GM12865 (cell line): ENCODE results near the gene PPM1G.

Source experiments
- DNase-seq: peaks from one replicate; pipeline ENCODE4 v3.0.0; 2010; ENCODE audit warnings: low read depth
- H3K4me3 ChIP-seq: 2 replicates; pipeline ENCODE4 v1.5.1; 2011; ENCODE audit warnings: mild to moderate bottlenecking, low read depth, low read length, control low read depth
- CTCF ChIP-seq: IDR thresholded peaks from 2 replicates; pipeline ENCODE4 v1.5.1; 2011; ENCODE audit warnings: low read length, control low read depth, low read depth, inconsistent platforms; ENCODE audit not compliant: insufficient read depth; ENCODE audit errors: missing control alignments

PPM1G gene

DNA sequence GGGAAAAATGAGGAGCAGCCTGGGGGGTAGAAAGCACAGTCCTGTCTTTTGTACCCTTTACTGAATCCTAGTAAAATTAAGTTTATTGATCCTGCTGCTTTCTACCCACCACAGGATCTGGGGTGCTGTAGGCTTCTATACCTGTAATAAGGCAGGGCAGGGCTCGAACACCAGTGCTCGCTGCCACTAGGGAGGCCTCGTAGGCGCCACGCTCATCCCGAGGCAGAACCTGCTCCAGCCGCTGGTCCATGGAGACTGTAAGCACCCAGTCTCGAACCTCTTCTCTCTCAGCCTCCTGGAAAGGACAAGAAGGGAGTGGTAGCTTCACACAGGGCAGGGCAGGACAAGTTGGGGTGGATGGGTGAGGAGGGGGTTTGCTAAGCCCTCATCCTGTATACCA, 35.8 kb upstream of the PPM1G start:
- no peak for TF ChIP-seq CTCF
- DNase-seq, result no peak
- H3K4me3 ChIP-seq, result no peak overlapping the region

- DNase-seq, result no peak
- no peak for TF ChIP-seq CTCF
- no peak overlapping the region for H3K4me3 ChIP-seq
Observed at GRCh38 chr2:27442920-27443282, 33.5 kb upstream of the PPM1G start.

- TF ChIP-seq CTCF, result peak; percentile 7
- H3K4me3 ChIP-seq, result no peak within 1 kb of the TSS
- DNase-seq, result peak; percentile 28
Observed at GRCh38 chr2:27441958-27442919, 32.8 kb upstream of the PPM1G start, which contains the start of gene KRTCAP3. Gene KRTCAP3, plus strand, starts transcription at chr2:27442381. Its CDS starts 32 bp downstream, at chr2:27442413.

GRCh38 chr2:27441226-27441926, 32.0 kb upstream of the PPM1G start:
- no peak for TF ChIP-seq CTCF
- H3K4me3 ChIP-seq, result no peak overlapping the region
- DNase-seq, result no peak

DNA sequence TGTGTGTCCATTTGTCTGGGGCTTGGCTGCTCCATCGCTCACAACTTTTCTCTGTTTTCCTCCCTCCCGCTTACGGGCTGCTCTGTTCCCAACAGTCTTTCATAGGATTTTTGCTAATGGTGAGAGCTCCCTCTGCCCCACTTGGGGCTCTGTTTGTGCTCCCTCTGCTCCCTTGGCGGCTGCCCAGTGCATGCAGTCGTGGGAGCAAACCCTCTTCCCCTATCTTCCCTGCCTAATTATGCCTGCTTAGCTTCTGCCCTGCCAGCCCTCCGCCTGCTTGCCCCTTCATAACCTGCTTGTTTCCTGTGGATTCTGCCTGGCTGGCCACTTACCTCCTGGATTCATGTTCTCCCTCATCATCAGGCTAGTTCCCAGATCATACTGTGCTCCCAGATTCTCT, 26.2 kb upstream of the PPM1G start:
- DNase-seq, result no peak
- H3K4me3 ChIP-seq, result no peak overlapping the region
- no peak for TF ChIP-seq CTCF

- DNase-seq, result no peak
- no peak for TF ChIP-seq CTCF
- no peak overlapping the region for H3K4me3 ChIP-seq
Observed at GRCh38 chr2:27431395-27431794, 22.0 kb upstream of the PPM1G start.
